Left cardiac atrium (tissue), 4 donors: ENCODE results near the gene MYH7. TPM values are rescaled to one million over a fixed set of nuclear protein-coding genes. Genes with fewer than 3 reads are reported as not detected.
"Not testable (repeated sequence)": the region's sequence is repeated elsewhere in the genome, so short reads cannot be mapped to it uniquely, and the experiment has no call there.

Experiments used
- ATAC-seq, 2 donors: fragments of 200-7000 bp; cut with Tn5 transposase; one replicate each; pipeline ENCODE4 v1.9.1; 2020; ENCODE audit warnings: mild to moderate bottlenecking in 2 of 2, moderate library complexity in 2 of 2
- DNase-seq: peaks from one replicate; pipeline ENCODE4 v3.0.0-alpha.2; 2020
- intact Hi-C, 2 donors: fragments of 100-400 bp; cut with DNase I; formaldehyde crosslinking; loops; one replicate each; pipeline versions ENCODE4 v1.14.1 to v1.15.1; 2022 to 2023
- long read RNA-seq: library from polyadenylated mRNA; unstranded; transcript quantifications from one replicate; pipeline ENCODE4 v2.0.0, GENCODE V29; 2021
- total RNA-seq, 2 donors: library from RNA; stranded (reverse); fragmentation: NEBNext Ultra II Directional; extraction: Animal tissue kit (Norgen Biotek cat#: 25700); gene quantifications; one replicate each; pipeline ENCODE4 v1.2.1, GENCODE V29; 2021
- donor health status: DM: no; HTN: yes; CAD: no.
- donor health status: DM: no; HTN: yes; CAD: no; lungs with severe emphysema.
- donor health status: DM: yes; HTN: yes; CAD: no.
- donor health status: Dilated cardiomyopathy.

The MYH7 gene
- total RNA-seq = 100 to 1,000 TPM; 175 to 201 TPM
- long read RNA-seq, full-length matches to known transcripts = 14 of 131 reads
- long read RNA-seq, partial matches to known transcripts = 110 of 131 reads
- long read RNA-seq, other reads (novel, unspliced or antisense) = 7 of 131 reads

- ATAC-seq (peak; percentile 13 to 18), DNase-seq (no peak)
- intact Hi-C loops = no loop called here
Measured at GRCh38 chr14:23435543-23436326, at the start of gene MYH7. Gene MYH7, minus strand, starts transcription at chr14:23435660. Its CDS starts 1,928 bp downstream, at chr14:23433732.

GRCh38 chr14:23483236-23483854 is 47.9 kb upstream of the MYH7 start:
- intact Hi-C loops = no loop called here
- DNase-seq (no peak), ATAC-seq (peak; percentile 19 to 34)

- DNase-seq = no peak
- intact Hi-C loops = no loop called here
- no peak for ATAC-seq
Measured at GRCh38 chr14:23482823-23483148, 47.3 kb upstream of the MYH7 start.

GRCh38 chr14:23481979-23482822 is 46.7 kb upstream of the MYH7 start:
- no peak for ATAC-seq
- intact Hi-C loops = no loop called here
- no peak for DNase-seq

- DNase-seq (no peak), ATAC-seq (no peak)
- intact Hi-C loops = no loop called here
Measured at GRCh38 chr14:23481362-23481970, 46.0 kb upstream of the MYH7 start.

- intact Hi-C loops = loop anchor here (2.0 to 5.0 kb wide), 2 partner anchors 81 to 84 kb away; no protein-coding TSS in a partner anchor
- peak; percentile 47 to 68 for ATAC-seq
- peak; percentile 57 for DNase-seq
Measured at GRCh38 chr14:23478109-23478759, 42.8 kb upstream of the MYH7 start.

- intact Hi-C loops = no loop called here
- DNase-seq (no peak), ATAC-seq (no peak)
Measured at GRCh38 chr14:23470947-23471346, 35.5 kb upstream of the MYH7 start.

- ATAC-seq = peak; percentile 4 to 14
- DNase-seq = no peak
- intact Hi-C loops = loop anchor here in 1 of 2 donors (5.0 kb wide), 1 partner anchor 148 kb away; the partner anchor contains the start of gene PABPN1
Measured at GRCh38 chr14:23469906-23470403, 34.5 kb upstream of the MYH7 start.

GRCh38 chr14:23469127-23469905 is 33.9 kb upstream of the MYH7 start, which contains the start of gene NGDN:
Gene NGDN, plus strand, starts transcription at chr14:23469703. Its CDS starts 13 bp downstream, at chr14:23469716.
- intact Hi-C loops = loop anchor here in 1 of 2 donors (5.0 kb wide), 1 partner anchor 147 kb away; the partner anchor contains the start of gene PABPN1
- ATAC-seq (peak; percentile 95 to 97), DNase-seq (peak; percentile 93)

- ATAC-seq = peak; percentile 13 to 30
- intact Hi-C loops = loop anchor here in 1 of 2 donors (5.0 kb wide), 1 partner anchor 146 kb away; the partner anchor contains the start of gene PABPN1
- DNase-seq = no peak
Measured at GRCh38 chr14:23468704-23469126, 33.3 kb upstream of the MYH7 start.

GRCh38 chr14:23465261-23465660 is 29.8 kb upstream of the MYH7 start:
- DNase-seq = no peak
- intact Hi-C loops = loop anchor here in 1 of 2 donors (5.0 kb wide), 1 partner anchor 143 kb away; the partner anchor contains the start of gene PABPN1
- no peak for ATAC-seq

- intact Hi-C loops = loop anchor here in 1 of 2 donors (5.0 kb wide), 1 partner anchor 142 kb away; the partner anchor contains the start of gene PABPN1
- ATAC-seq (no peak), DNase-seq (no peak)
Measured at GRCh38 chr14:23464700-23465099, 29.2 kb upstream of the MYH7 start.

- DNase-seq = no peak
- intact Hi-C loops = no loop called here
- ATAC-seq = no peak
Measured at GRCh38 chr14:23460960-23461359, 25.5 kb upstream of the MYH7 start.

- DNase-seq = no peak
- ATAC-seq = no peak
- intact Hi-C loops = loop anchor here in 1 of 2 donors (10.0 kb wide), 1 partner anchor 133 kb away; the partner anchor contains the start of gene PABPN1
Measured at GRCh38 chr14:23457587-23458445, 22.4 kb upstream of the MYH7 start.

- intact Hi-C loops = loop anchor here in 1 of 2 donors (10.0 kb wide), 1 partner anchor 132 kb away; the partner anchor contains the start of gene PABPN1
- peak; percentile 50 to 64 for ATAC-seq
- not testable (repeated sequence) for DNase-seq
Measured at GRCh38 chr14:23456883-23457586, 21.6 kb upstream of the MYH7 start.
